Stomach (tissue), 4 donors: ENCODE measurements around the gene RSPO1.

Experiments used
- CTCF ChIP-seq, 7 experiments: fragments of 450-650 bp in 4 of 7; fragments of 200-600 bp in 3 of 7; sonication (generic) in 3 of 7; IDR thresholded peaks; one replicate each; pipeline ENCODE4 v1.5.1; 2016 to 2019; ENCODE audit warnings: antibody characterized with exemption in 7 of 7, control low read depth in 2 of 7, mild to moderate bottlenecking in 1 of 7
- EP300 ChIP-seq: sonication (generic); formaldehyde crosslinking; IDR thresholded peaks from one replicate; pipeline ENCODE4 v1.6.1; 2017; ENCODE audit warnings: antibody characterized with exemption
- POLR2A ChIP-seq, 4 donors: fragments of 450-650 bp; IDR thresholded peaks; one replicate each; pipeline ENCODE4 v1.6.1; 2016; ENCODE audit warnings: antibody characterized with exemption in 4 of 4, control low read depth in 2 of 4, mild to moderate bottlenecking in 1 of 4, moderate library complexity in 1 of 4
- POLR2AphosphoS5 ChIP-seq, 3 donors: sonication (generic); formaldehyde crosslinking; IDR thresholded peaks; one replicate each; pipeline ENCODE4 v1.6.1; 2016; ENCODE audit warnings: antibody characterized with exemption in 3 of 3

- TF ChIP-seq POLR2A (IDR thresholded peaks at IDR 0.05) (no peak), CTCF (IDR thresholded peaks at IDR 0.05) (no peak), POLR2AphosphoS5 (IDR thresholded peaks at IDR 0.05) (no peak), EP300 (no peak)
Observed at GRCh38 chr1:37663426-37664000, 28.8 kb upstream of the RSPO1 start.
